Choroid plexus epithelial cell (primary cell): ENCODE measurements around the gene CYREN.
"Not testable (repeated sequence)": the region's sequence is repeated elsewhere in the genome, so short reads cannot be mapped to it uniquely, and the experiment has no call there.

Experiments used
- DNase-seq: peaks from one replicate; pipeline ENCODE4 v3.0.0-alpha.2; 2010; ENCODE audit warnings: low read depth
- H3K4me3 ChIP-seq: 2 replicates; pipeline ENCODE4 v1.5.1; 2011; ENCODE audit warnings: low read depth, mild to moderate bottlenecking, control low read depth, low read length, moderate library complexity
- TF ChIP-seq, protein P1 (sequence below): conservative IDR thresholded peaks from 2 replicates; pipeline ENCODE4 v1.5.1; 2011; ENCODE audit warnings: low read depth, mild to moderate bottlenecking, control low read depth, inconsistent platforms, low read length, moderate library complexity

CYREN gene

DNA sequence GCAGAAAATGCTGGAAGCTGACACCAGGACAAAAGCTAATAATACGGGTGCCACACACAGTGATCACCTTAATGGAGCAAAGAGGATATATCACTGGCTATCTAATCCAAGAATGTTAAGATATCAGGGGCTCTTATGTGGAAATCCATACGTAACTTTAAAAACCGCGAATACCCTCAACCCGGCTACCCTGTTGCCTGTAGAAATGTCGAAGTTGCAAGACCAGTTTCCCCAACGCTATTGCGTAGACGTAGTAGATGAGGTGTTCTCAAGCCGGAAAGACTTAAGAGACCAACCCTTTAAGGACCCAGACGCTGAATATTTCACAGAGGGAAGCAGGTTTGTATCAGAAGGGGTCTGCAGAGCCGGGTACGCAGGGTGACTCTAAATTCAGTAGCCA is 7.9 kb upstream of the CYREN start:
- no peak overlapping the region for H3K4me3 ChIP-seq
- TF ChIP-seq, protein P1, sequence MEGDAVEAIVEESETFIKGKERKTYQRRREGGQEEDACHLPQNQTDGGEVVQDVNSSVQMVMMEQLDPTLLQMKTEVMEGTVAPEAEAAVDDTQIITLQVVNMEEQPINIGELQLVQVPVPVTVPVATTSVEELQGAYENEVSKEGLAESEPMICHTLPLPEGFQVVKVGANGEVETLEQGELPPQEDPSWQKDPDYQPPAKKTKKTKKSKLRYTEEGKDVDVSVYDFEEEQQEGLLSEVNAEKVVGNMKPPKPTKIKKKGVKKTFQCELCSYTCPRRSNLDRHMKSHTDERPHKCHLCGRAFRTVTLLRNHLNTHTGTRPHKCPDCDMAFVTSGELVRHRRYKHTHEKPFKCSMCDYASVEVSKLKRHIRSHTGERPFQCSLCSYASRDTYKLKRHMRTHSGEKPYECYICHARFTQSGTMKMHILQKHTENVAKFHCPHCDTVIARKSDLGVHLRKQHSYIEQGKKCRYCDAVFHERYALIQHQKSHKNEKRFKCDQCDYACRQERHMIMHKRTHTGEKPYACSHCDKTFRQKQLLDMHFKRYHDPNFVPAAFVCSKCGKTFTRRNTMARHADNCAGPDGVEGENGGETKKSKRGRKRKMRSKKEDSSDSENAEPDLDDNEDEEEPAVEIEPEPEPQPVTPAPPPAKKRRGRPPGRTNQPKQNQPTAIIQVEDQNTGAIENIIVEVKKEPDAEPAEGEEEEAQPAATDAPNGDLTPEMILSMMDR: no peak
- no peak for DNase-seq

DNA sequence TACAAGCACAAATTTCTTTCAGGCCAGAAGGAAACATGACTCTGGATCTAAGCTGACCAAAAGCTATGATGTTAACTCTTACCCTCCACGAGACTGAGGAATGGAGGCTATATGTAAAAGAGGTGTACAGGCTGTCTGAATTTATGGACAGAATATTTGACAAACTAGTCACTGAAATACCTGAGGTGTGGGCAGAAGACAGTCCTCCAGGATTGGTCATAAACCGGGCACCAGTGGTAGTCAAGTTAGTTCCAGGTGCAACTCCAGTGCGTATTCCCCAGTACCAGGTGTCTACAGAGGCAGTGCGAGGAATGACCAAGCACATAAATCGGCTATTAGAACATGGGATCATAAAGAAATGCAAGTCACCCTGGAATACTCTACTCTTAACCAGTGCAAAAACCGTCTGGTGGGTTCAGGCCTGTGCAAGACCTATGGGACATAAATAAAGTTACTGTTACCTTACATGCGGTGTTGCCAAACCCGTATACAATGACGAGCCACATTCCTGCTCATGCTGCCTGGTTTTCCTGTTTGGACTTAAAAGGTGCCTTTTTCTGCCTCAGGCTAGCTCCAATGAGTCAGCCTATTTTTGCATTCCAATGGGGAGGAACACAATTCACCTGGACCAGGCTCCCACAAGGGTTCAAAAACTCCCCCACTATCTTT is 6.7 kb upstream of the CYREN start:
- DNase-seq: no peak
- TF ChIP-seq, protein P1: no peak
- H3K4me3 ChIP-seq: no peak overlapping the region

DNA sequence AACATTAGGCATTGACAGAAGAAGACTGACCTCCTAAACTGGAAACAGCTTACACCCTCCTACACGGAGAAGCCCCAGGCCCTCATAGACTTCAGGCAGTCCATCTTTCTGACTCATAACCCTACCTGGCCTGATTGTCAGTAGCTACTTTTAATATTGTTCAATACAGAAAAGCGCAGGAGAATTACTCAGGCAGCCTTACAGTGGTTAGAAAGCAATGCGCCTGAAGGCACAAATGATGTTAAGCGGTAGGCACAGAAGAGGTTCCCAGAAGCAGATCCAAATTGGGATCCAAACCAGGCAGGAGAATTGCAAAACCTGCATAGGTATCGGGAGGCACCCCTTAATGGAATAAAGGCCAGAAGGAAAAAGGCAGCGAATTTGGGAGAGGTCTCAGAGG is 5.4 kb upstream of the CYREN start:
- TF ChIP-seq, protein P1: no peak
- no peak for DNase-seq
- H3K4me3 ChIP-seq: no peak overlapping the region

DNA sequence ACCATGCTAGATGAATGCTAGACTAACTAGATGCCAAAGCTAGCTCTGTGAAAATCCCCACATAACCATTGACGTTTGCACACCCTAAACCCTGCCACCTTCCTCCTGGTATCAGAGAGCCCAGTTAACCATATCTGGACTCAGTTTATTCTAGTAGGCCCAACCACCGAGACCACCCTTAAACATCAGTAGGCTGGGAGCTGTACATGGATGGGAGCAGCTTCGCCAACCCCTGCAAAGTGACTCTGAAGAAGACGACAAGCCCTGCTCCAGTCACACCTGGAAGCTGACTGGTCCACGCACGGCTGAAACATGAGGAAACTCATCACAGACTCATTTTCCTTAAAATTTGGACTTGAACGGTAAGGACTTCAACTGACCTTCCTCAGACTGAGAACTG is 4.4 kb upstream of the CYREN start:
- no peak overlapping the region for H3K4me3 ChIP-seq
- TF ChIP-seq, protein P1: no peak
- no peak for DNase-seq

DNA sequence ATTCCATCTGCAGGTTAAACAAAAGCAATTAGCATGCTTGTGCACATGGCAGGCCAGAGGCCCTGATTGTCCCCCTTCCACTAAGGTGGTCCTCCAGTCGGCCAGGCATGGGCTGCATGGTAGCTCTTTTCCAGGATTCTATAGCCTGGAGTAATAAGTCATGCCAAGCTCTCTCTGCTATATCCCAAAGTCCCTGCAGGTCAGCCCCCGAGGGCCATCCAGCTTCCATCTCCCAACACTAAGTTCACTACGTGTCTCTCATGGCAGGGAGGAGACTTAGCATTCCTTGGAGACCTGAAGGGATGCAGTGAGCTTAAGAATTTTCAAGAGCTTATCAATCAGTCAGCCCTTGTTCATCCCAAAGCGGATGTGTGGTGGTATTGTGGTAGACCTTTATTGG is 3.4 kb upstream of the CYREN start:
- not testable (repeated sequence) for H3K4me3 ChIP-seq, DNase-seq

DNA sequence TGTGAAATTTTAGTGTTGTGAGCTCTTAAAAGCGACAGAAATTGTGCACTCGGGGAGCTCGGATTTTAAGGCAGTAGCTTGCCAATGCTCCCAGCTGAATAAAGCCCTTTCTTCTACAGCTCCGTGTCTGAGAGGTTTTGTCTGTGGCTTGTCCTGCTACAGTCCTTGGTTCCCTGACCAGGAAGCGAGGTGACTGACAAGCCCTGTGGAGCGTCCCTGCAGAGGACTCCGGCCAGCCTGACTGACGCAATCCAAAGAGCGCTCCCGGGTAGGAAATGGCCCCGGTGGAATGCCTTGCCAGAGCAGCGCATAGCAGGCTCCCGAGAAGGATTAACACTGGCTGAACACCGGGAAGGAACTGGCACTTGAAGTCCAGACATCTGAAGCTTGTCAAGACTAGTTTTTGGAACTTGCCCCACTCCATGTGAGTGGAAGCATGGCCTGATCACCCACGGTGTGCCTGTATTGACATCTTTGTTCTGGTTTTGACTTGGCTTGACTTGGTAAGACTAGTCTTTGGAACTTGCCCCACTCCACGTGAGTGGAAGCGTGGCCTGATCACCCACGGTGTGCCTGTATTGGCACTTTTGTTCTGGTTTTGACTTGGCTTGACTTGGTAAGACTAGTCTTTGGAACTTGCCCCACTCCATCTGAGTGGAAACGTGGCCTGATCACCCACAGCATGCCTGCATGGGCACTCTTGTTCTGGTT is 1.2 kb upstream of the CYREN start:
- DNase-seq: peak; percentile 44
- H3K4me3 ChIP-seq: not testable (repeated sequence)

DNA sequence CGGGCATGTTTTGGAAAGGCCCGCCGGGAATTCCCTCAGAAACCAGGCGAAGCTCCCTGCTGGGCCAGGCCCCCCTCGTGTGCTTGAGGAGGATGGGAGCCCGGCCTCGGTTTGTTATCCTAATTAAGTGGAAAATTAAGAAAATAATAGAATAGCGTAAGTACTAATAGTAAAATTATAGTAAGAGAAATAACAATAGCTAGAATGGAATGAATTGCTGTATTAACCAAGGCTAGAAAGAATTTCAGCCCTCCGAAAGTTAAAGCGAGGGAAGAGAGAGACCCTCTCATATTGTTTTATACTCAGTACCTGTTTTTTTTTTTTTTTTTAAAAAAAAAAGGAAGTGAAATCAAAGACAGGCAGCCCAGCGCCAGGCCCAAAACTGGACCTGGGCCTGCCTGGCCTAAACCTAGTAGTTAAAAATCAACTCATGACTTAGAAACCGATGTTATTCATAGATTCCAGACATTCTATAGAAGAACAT is 533 bp upstream of the CYREN start:
- DNase-seq: not testable (repeated sequence)

DNA sequence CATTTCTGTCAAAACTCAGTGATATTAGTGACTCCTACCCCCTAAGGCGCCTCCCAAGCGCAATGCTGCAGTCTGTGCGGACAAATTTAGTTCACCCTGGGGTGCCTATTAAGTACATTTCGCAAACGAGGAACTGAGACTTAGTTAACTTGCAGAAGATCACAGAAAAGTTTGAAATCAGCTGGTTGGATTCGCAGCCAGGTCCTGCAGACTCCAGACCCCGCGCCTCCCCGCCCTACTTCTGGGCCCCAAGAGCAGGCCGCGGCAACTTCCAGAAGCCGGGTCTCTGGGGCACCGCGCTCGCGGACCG is 588 bp downstream of the CYREN start:
- peak overlapping the region; percentile 78 for H3K4me3 ChIP-seq
- peak; percentile 77 for DNase-seq
- TF ChIP-seq, protein P1: no peak

More for the DNA sequence above, 533 bp upstream of the CYREN start:
- peak overlapping the region; percentile 78 for H3K4me3 ChIP-seq
